ENCODE measurements around the gene DNMBP. TPM values are rescaled to one million over a fixed set of nuclear protein-coding genes. Genes with fewer than 3 reads are reported as not detected.

Gene DNMBP
- total and polyA plus RNA-seq, 2 of the 8 experiments (the other 6 are each of a cell fraction or from before 2014, with no cell fraction given) = 19.1 to 26.4 TPM

DNA sequence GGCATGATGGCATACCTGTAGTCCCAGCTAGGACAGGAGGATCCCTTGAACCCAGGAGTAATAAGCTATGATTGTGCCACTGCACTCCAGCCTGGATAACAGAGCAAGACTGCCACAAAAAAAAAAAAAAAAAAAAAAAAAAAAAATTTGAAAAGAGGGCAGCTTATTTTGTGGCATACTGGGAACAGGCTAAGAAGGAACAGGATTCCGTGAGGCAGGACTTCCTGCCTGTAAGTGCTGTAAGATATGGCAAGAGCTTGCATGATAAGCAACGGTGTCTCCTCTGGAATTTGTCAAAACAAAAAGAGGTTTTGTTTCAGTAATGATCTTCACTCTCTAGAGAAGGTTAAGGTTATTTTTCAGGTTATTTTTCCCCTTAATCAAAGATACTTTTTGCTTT, 126.2 kb downstream of the DNMBP start:
- Histone ChIP-seq H3K4me2 (ENCODE audit: insufficient read depth in 1 of 2, low read depth in 2 of 2, low read length in 2 of 2) (no peak overlapping the region), H2BK15ac (ENCODE audit: low read length) (no peak overlapping the region), H3K4ac (replicated peaks; ENCODE audit: insufficient read length, low read depth, low read length) (no peak overlapping the region), H3K14ac (ENCODE audit: insufficient read length) (no peak overlapping the region), H3K79me2 (ENCODE audit: control insufficient read depth in 1 of 2, insufficient read depth in 2 of 2, low read length in 2 of 2) (no peaks in the 10 kb centered on the region), H4K5ac (ENCODE audit: insufficient read length, low read depth, low read length) (no peak overlapping the region), H3K27ac (ENCODE audit: low read depth, low read length) (no peak overlapping the region), H4K20me1 (replicated peaks in 1 of 2; ENCODE audit: control insufficient read depth in 1 of 2, insufficient read depth in 2 of 2, low read length in 2 of 2) (peaks cover 5 to 6% of the 10 kb centered on the region in 2 experiments), H3K56ac (replicated peaks; ENCODE audit: insufficient read length, low read depth, low read length) (no peak overlapping the region), H3K27me3 (replicated peaks in 1 of 4; ENCODE audit: control insufficient read depth in 3 of 4, extremely low read depth in 1 of 4, insufficient read depth in 3 of 4, low read length in 3 of 4) (no peaks in the 10 kb centered on the region), H3K36me3 (ENCODE audit: control insufficient read depth in 2 of 4, insufficient read depth in 4 of 4, low read length in 3 of 4) (peaks cover 71 to 100% (median 91%) of the 10 kb centered on the region in 4 experiments), H3K9ac (replicated peaks in 1 of 4; ENCODE audit: extremely low read depth in 1 of 4, low read depth in 3 of 4, low read length in 3 of 4) (no peak overlapping the region), H4K91ac (replicated peaks; ENCODE audit: insufficient read length, low read length) (no peak overlapping the region), H2BK12ac (ENCODE audit: low read depth, low read length) (no peak overlapping the region), H2BK20ac (ENCODE audit: low read length) (no peak overlapping the region), H4K8ac (ENCODE audit: extremely low read depth, insufficient read depth, low read length) (no peak overlapping the region), H3K79me1 (ENCODE audit: low read depth, low read length) (no peaks in the 10 kb centered on the region; the same call in 1 of the 2 replicates), H2AFZ (ENCODE audit: low read length) (no peak overlapping the region), H3K23ac (ENCODE audit: insufficient read length) (no peak overlapping the region), H2AK5ac (ENCODE audit: low read depth, low read length) (no peak overlapping the region), H3K9me3 (ENCODE audit: insufficient read depth in 2 of 2, low read depth in 1 of 2, low read length in 1 of 2) (no peaks in the 10 kb centered on the region), H3K18ac (ENCODE audit: extremely low read depth, low read length) (no peak overlapping the region), H3K4me3 (ENCODE audit: extremely low read depth in 1 of 4, insufficient read depth in 2 of 4, low read depth in 3 of 4, low read length in 4 of 4) (no peak overlapping the region), H3K23me2 (ENCODE audit: low read depth, low read length) (no peaks in the 10 kb centered on the region), H2BK120ac (replicated peaks; ENCODE audit: low read depth, low read length) (no peak overlapping the region), H3K4me1 (replicated peaks in 1 of 4; ENCODE audit: control insufficient read depth in 3 of 4, insufficient read depth in 4 of 4, low read length in 3 of 4) (no peaks in the 10 kb centered on the region), H2BK5ac (ENCODE audit: low read depth, low read length) (no peak overlapping the region)
- FAIRE-seq = no peak
- no peak for DNase-seq (ENCODE audit: low read depth in 1 of 2, low spot score in 2 of 2)
- WGBS, 2 experiments (ENCODE audit: extremely low coverage in 1 of 2, insufficient coverage in 1 of 2, insufficient read length in 1 of 2, insufficient replicate concordance in 2 of 2, low coverage in 1 of 2, low lambda C conversion rate in 2 of 2, missing lambda C conversion rate in 1 of 2) = 90% methylated on average over 2 of the region's 2 CpGs; no CpG with 5 or more reads in 1 of the 2 experiments
- POLR2A ChIA-PET (ENCODE audit: partially characterized antibody) = interaction anchor here (0.6 to 1.5 kb wide), 6 partner anchors 10 to 30 kb away, joined by 3 to 8 read pairs (median 3); no protein-coding TSS in a partner anchor
- CTCF ChIA-PET (ENCODE audit: partially characterized antibody) = interaction anchor here (0.6 to 1.4 kb wide), 5 partner anchors 16 to 163 kb away, joined by 3 to 8 read pairs (median 4); no protein-coding TSS in a partner anchor
- TF ChIP-seq TAF7 (optimal IDR thresholded peaks at IDR 0.05; ENCODE audit: borderline replicate concordance, low read depth, low read length) = no peak
- no peak for TF ChIP-seq GTF2F1 (IDR thresholded peaks at IDR 0.05; ENCODE audit: borderline replicate concordance, low read depth, low read length)
- TF ChIP-seq HDAC6 (IDR thresholded peaks at IDR 0.05; ENCODE audit: low read depth, low read length) = no peak
- TF ChIP-seq POU5F1 (IDR thresholded peaks at IDR 0.05; ENCODE audit: low read depth, low read length) = no peak
- no peak for TF ChIP-seq SP1 (IDR thresholded peaks at IDR 0.05; ENCODE audit: low read depth, low read length)
- TF ChIP-seq, protein P1, sequence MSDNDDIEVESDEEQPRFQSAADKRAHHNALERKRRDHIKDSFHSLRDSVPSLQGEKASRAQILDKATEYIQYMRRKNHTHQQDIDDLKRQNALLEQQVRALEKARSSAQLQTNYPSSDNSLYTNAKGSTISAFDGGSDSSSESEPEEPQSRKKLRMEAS (IDR thresholded peaks at IDR 0.05) = no peak
- no peak for TF ChIP-seq CEBPB (IDR thresholded peaks at IDR 0.05; ENCODE audit: low read depth, low read length)
- TF ChIP-seq, protein P2, sequence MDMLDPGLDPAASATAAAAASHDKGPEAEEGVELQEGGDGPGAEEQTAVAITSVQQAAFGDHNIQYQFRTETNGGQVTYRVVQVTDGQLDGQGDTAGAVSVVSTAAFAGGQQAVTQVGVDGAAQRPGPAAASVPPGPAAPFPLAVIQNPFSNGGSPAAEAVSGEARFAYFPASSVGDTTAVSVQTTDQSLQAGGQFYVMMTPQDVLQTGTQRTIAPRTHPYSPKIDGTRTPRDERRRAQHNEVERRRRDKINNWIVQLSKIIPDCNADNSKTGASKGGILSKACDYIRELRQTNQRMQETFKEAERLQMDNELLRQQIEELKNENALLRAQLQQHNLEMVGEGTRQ (IDR thresholded peaks at IDR 0.05; ENCODE audit: low read length) = no peak
- no peak for TF ChIP-seq SAP30 (IDR thresholded peaks at IDR 0.05; ENCODE audit: insufficient read depth, insufficient replicate concordance, low read length)
- no peak for TF ChIP-seq SUZ12 (IDR thresholded peaks at IDR 0.05; ENCODE audit: low read length)
- no peak for TF ChIP-seq SIX5 (IDR thresholded peaks at IDR 0.05; ENCODE audit: low read depth, low read length)
- TF ChIP-seq RBBP5 (IDR thresholded peaks at IDR 0.05; ENCODE audit: borderline replicate concordance, low read depth, low read length) = no peak

Measured in H1 (cell line).